HUDEP-2 (cell line): Measurements from ENCODE around the gene GPR132.
A peak's percentile ranks its signal among the peaks of the same experiment; 100 is the strongest.
"Not testable (repeated sequence)": the region's sequence is repeated elsewhere in the genome, so short reads cannot be mapped to it uniquely, and the experiment has no call there.

ENCODE experiments used
- DNase-seq, 76 experiments: peaks; one replicate each; lab custom pipeline; 2025; ENCODE audit not compliant: unreplicated experiment in 76 of 76; lab: John Stamatoyannopoulos, UW

The GPR132 gene

GRCh38 chr14:105065280-105066228, at the start of gene GPR132:
TSS of gene GPR132 (minus strand) at chr14:105065430. CDS start at chr14:105055420, 10,010 bp downstream.
- no peak for DNase-seq

GRCh38 chr14:105109243-105109642, 44.0 kb upstream of the GPR132 start:
- not testable (repeated sequence) for DNase-seq

GRCh38 chr14:105108516-105108864, 43.3 kb upstream of the GPR132 start:
- DNase-seq = no peak

- DNase-seq = no peak
These were observed 42.7 kb upstream of the GPR132 start for GRCh38 chr14:105107781-105108515.

GRCh38 chr14:105107351-105107750, 42.1 kb upstream of the GPR132 start:
- no peak for DNase-seq

GRCh38 chr14:105105158-105105557, 39.9 kb upstream of the GPR132 start:
- no peak for DNase-seq

GRCh38 chr14:105102893-105103292, 37.7 kb upstream of the GPR132 start:
- no peak for DNase-seq

- no peak for DNase-seq
These were observed 37.2 kb upstream of the GPR132 start for GRCh38 chr14:105102361-105102870.

- DNase-seq = no peak
These were observed 35.7 kb upstream of the GPR132 start for GRCh38 chr14:105100910-105101309.

GRCh38 chr14:105099778-105100177, 34.5 kb upstream of the GPR132 start:
- DNase-seq = no peak

GRCh38 chr14:105098316-105098715, 33.1 kb upstream of the GPR132 start:
- no peak for DNase-seq

GRCh38 chr14:105097794-105098127, 32.5 kb upstream of the GPR132 start:
- no peak for DNase-seq

GRCh38 chr14:105096206-105096875, 31.1 kb upstream of the GPR132 start:
- no peak for DNase-seq

GRCh38 chr14:105095236-105095805, 30.1 kb upstream of the GPR132 start:
- no peak for DNase-seq

GRCh38 chr14:105094193-105094907, 29.1 kb upstream of the GPR132 start:
- DNase-seq = no peak

- DNase-seq = peak in 13 of 76 experiments; percentile 9 to 66 (median 23)
These were observed 28.4 kb upstream of the GPR132 start for GRCh38 chr14:105093431-105094192.

- DNase-seq = no peak
These were observed 27.8 kb upstream of the GPR132 start for GRCh38 chr14:105093038-105093430.

GRCh38 chr14:105092171-105093037, 27.2 kb upstream of the GPR132 start:
- DNase-seq = no peak
